K562 (cell line): Measurements from ENCODE around the gene ROR2. TPM values are rescaled to one million over a fixed set of nuclear protein-coding genes. Genes with fewer than 3 reads are reported as not detected.
A peak's percentile ranks its signal among the peaks of the same experiment; 100 is the strongest.

Experiments
- ASH1L ChIP-seq: fragments of 450-650 bp; IDR thresholded peaks from 2 replicates; pipeline ENCODE4 v1.6.1; 2018; ENCODE audit warnings: borderline replicate concordance, mild to moderate bottlenecking, low read depth; ENCODE audit not compliant: partially characterized antibody
- CXXC5 ChIP-seq: fragments of 250-450 bp; sonication (Bioruptor Pico); IDR thresholded peaks from 2 replicates; pipeline ENCODE4 v1.8.0; 2022; ENCODE audit warnings: inconsistent platforms, mild to moderate bottlenecking, moderate library complexity
- HOXB6 ChIP-seq: fragments of 250-450 bp; sonication (Bioruptor Pico); IDR thresholded peaks from 2 replicates; pipeline ENCODE4 v1.5.1; 2022; ENCODE audit warnings: mild to moderate bottlenecking, borderline replicate concordance
- NEUROD1 ChIP-seq: fragments of 150-350 bp; IDR thresholded peaks from 2 replicates; pipeline ENCODE4 v1.6.1; 2014; ENCODE audit warnings: borderline replicate concordance, low read length, low read depth; ENCODE audit not compliant: partially characterized antibody
- SMAD1 ChIP-seq: fragments of 150-350 bp; IDR thresholded peaks from 2 replicates; pipeline ENCODE4 v1.6.1; 2014; ENCODE audit warnings: low read length, low read depth; ENCODE audit not compliant: partially characterized antibody
- SP2 ChIP-seq: IDR thresholded peaks from 2 replicates; pipeline ENCODE4 v1.6.1; 2011; ENCODE audit warnings: mild to moderate bottlenecking, low read depth, low read length, moderate library complexity; ENCODE audit not compliant: poor library complexity, severe bottlenecking; ENCODE audit errors: extremely low read depth
- XRCC5 ChIP-seq: fragments of 200-400 bp; formaldehyde crosslinking; IDR thresholded peaks from 2 replicates; pipeline ENCODE4 v1.6.1; 2017; ENCODE audit warnings: low read depth, mild to moderate bottlenecking, low read length
- ZBTB8A ChIP-seq: fragments of 450-650 bp; IDR thresholded peaks from 2 replicates; pipeline ENCODE4 v1.6.1; 2018; ENCODE audit warnings: mild to moderate bottlenecking, moderate library complexity; ENCODE audit not compliant: partially characterized antibody
- ZNF24 ChIP-seq: fragments of 450-650 bp; IDR thresholded peaks from 2 replicates; pipeline ENCODE4 v1.6.1; 2016
- ZNF445 ChIP-seq: fragments of 250-450 bp; sonication (Bioruptor Pico); IDR thresholded peaks from 2 replicates; pipeline ENCODE4 v1.4.0; 2020; ENCODE audit warnings: low read depth, mild to moderate bottlenecking, moderate library complexity
- ZNF778 ChIP-seq: fragments of 450-650 bp; formaldehyde crosslinking; IDR thresholded peaks from 2 replicates; pipeline ENCODE4 v1.4.0; 2020; ENCODE audit warnings: mild to moderate bottlenecking, moderate library complexity
- polyA plus RNA-seq, 8 experiments: library from polyadenylated mRNA; depleted of rRNA in 4 of 8; stranded (reverse) in 5 of 8; unstranded in 3 of 8; fragments of >200 nt; fragmentation: Nextera tagmentation in 2 of 8; fragmentation: Illumina TruSeq in 1 of 8; extraction: Ambion mirVana in 2 of 8; extraction: Trizol in 1 of 8; gene quantifications; 2 replicates each; pipeline versions ENCODE4 v1.2.1 to v1.2.3, GENCODE V29; 2011 to 2014; ENCODE audit warnings: inconsistent platforms in 1 of 8, missing spikeins in 1 of 8
- total RNA-seq, 7 experiments: library from RNA; depleted of rRNA in 6 of 7; stranded (reverse); fragments of >200 nt in 6 of 7; fragmentation: Illumina TruSeq in 2 of 7; extraction: Trizol in 2 of 7; gene quantifications; 2 replicates each; pipeline versions ENCODE4 v1.2.1 to v1.2.3, GENCODE V29; 2011 to 2021; ENCODE audit warnings: low replicate concordance in 1 of 7
- TF ChIP-seq, protein P1 (sequence below): sonication (generic); formaldehyde crosslinking; IDR thresholded peaks from 2 replicates; pipeline ENCODE4 v1.8.1; 2023; ENCODE audit warnings: mild to moderate bottlenecking, missing genetic modification reagents
- TF ChIP-seq, protein P2 (sequence below): fragments of 250-450 bp; sonication (Bioruptor Pico); IDR thresholded peaks from 2 replicates; pipeline ENCODE4 v1.6.1; 2021; ENCODE audit warnings: mild to moderate bottlenecking
- TF ChIP-seq, protein P3 (sequence below): sonication (generic); formaldehyde crosslinking; IDR thresholded peaks from 2 replicates; pipeline ENCODE4 v1.8.0; 2023; ENCODE audit warnings: mild to moderate bottlenecking, missing genetic modification reagents
- TF ChIP-seq, protein P4 (sequence below): fragments of 250-450 bp; sonication (Bioruptor Pico); IDR thresholded peaks from 2 replicates; pipeline ENCODE4 v1.4.0; 2020

The ROR2 gene
- total and polyA plus RNA-seq, 9 of the 15 experiments (the other 6 are each of a cell fraction or from before 2014, with no cell fraction given), result 5.6 to 33.8 (median 15.3) TPM

DNA sequence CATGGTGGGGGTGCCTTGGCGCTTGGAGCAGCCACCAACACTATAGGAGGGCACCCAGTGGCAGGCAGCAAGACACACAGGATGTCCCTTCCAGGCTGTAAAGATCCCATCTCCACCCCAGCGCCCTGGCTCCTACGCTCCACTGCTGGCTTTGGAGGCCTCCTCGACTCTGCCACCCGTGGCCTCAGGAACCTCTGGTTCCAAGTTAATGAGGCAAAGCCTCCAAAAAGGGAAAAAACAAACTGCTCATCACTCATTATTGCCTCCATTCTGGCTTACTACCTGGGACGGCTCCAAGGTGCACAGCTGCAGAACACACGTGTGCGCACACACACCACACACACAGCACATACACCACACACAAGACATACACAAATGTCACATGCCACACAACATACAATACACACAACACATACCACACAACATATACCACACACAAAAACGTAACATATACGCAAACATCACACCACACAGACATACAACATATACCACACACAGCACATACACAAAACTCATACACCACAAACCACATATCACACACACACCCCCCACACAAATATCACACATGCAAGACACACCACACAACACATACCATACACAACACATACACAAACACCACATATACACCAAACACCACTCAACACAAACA is 45.3 kb downstream of the ROR2 start (continued):
- TF ChIP-seq, protein P1, sequence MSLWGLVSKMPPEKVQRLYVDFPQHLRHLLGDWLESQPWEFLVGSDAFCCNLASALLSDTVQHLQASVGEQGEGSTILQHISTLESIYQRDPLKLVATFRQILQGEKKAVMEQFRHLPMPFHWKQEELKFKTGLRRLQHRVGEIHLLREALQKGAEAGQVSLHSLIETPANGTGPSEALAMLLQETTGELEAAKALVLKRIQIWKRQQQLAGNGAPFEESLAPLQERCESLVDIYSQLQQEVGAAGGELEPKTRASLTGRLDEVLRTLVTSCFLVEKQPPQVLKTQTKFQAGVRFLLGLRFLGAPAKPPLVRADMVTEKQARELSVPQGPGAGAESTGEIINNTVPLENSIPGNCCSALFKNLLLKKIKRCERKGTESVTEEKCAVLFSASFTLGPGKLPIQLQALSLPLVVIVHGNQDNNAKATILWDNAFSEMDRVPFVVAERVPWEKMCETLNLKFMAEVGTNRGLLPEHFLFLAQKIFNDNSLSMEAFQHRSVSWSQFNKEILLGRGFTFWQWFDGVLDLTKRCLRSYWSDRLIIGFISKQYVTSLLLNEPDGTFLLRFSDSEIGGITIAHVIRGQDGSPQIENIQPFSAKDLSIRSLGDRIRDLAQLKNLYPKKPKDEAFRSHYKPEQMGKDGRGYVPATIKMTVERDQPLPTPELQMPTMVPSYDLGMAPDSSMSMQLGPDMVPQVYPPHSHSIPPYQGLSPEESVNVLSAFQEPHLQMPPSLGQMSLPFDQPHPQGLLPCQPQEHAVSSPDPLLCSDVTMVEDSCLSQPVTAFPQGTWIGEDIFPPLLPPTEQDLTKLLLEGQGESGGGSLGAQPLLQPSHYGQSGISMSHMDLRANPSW (CRISPR knock-in tag), result no peak
- TF ChIP-seq HOXB6 (CRISPR knock-in tag) (no peak), SP2 (no peak), SMAD1 (no peak), CXXC5 (CRISPR knock-in tag) (no peak), NEUROD1 (no peak), ZNF445 (no peak), ZNF24 (peak; percentile 39; the same call in 1 of the 2 replicates), ZBTB8A (no peak), ZNF778 (CRISPR knock-in tag) (no peak), ASH1L (no peak), XRCC5 (no peak)
- TF ChIP-seq, protein P2, sequence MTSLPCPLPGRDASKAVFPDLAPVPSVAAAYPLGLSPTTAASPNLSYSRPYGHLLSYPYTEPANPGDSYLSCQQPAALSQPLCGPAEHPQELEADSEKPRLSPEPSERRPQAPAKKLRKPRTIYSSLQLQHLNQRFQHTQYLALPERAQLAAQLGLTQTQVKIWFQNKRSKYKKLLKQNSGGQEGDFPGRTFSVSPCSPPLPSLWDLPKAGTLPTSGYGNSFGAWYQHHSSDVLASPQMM (CRISPR knock-in tag), result no peak
- TF ChIP-seq, protein P3, sequence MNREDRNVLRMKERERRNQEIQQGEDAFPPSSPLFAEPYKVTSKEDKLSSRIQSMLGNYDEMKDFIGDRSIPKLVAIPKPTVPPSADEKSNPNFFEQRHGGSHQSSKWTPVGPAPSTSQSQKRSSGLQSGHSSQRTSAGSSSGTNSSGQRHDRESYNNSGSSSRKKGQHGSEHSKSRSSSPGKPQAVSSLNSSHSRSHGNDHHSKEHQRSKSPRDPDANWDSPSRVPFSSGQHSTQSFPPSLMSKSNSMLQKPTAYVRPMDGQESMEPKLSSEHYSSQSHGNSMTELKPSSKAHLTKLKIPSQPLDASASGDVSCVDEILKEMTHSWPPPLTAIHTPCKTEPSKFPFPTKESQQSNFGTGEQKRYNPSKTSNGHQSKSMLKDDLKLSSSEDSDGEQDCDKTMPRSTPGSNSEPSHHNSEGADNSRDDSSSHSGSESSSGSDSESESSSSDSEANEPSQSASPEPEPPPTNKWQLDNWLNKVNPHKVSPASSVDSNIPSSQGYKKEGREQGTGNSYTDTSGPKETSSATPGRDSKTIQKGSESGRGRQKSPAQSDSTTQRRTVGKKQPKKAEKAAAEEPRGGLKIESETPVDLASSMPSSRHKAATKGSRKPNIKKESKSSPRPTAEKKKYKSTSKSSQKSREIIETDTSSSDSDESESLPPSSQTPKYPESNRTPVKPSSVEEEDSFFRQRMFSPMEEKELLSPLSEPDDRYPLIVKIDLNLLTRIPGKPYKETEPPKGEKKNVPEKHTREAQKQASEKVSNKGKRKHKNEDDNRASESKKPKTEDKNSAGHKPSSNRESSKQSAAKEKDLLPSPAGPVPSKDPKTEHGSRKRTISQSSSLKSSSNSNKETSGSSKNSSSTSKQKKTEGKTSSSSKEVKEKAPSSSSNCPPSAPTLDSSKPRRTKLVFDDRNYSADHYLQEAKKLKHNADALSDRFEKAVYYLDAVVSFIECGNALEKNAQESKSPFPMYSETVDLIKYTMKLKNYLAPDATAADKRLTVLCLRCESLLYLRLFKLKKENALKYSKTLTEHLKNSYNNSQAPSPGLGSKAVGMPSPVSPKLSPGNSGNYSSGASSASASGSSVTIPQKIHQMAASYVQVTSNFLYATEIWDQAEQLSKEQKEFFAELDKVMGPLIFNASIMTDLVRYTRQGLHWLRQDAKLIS (CRISPR knock-in tag), result no peak
- TF ChIP-seq, protein P4, sequence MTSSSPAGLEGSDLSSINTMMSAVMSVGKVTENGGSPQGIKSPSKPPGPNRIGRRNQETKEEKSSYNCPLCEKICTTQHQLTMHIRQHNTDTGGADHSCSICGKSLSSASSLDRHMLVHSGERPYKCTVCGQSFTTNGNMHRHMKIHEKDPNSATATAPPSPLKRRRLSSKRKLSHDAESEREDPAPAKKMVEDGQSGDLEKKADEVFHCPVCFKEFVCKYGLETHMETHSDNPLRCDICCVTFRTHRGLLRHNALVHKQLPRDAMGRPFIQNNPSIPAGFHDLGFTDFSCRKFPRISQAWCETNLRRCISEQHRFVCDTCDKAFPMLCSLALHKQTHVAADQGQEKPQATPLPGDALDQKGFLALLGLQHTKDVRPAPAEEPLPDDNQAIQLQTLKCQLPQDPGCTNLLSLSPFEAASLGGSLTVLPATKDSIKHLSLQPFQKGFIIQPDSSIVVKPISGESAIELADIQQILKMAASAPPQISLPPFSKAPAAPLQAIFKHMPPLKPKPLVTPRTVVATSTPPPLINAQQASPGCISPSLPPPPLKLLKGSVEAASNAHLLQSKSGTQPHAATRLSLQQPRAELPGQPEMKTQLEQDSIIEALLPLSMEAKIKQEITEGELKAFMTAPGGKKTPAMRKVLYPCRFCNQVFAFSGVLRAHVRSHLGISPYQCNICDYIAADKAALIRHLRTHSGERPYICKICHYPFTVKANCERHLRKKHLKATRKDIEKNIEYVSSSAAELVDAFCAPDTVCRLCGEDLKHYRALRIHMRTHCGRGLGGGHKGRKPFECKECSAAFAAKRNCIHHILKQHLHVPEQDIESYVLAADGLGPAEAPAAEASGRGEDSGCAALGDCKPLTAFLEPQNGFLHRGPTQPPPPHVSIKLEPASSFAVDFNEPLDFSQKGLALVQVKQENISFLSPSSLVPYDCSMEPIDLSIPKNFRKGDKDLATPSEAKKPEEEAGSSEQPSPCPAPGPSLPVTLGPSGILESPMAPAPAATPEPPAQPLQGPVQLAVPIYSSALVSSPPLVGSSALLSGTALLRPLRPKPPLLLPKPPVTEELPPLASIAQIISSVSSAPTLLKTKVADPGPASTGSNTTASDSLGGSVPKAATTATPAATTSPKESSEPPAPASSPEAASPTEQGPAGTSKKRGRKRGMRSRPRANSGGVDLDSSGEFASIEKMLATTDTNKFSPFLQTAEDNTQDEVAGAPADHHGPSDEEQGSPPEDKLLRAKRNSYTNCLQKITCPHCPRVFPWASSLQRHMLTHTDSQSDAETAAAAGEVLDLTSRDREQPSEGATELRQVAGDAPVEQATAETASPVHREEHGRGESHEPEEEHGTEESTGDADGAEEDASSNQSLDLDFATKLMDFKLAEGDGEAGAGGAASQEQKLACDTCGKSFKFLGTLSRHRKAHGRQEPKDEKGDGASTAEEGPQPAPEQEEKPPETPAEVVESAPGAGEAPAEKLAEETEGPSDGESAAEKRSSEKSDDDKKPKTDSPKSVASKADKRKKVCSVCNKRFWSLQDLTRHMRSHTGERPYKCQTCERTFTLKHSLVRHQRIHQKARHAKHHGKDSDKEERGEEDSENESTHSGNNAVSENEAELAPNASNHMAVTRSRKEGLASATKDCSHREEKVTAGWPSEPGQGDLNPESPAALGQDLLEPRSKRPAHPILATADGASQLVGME (CRISPR knock-in tag), result no peak
